Measurements from ENCODE around the gene NUDT21. TPM values are rescaled to one million over a fixed set of nuclear protein-coding genes. Genes with fewer than 3 reads are reported as not detected.
"Not testable (repeated sequence)": the region's sequence is repeated elsewhere in the genome, so short reads cannot be mapped to it uniquely, and the experiment has no call there.

The NUDT21 gene
- total RNA-seq, 2 donors from 2014 or later = 43.5 to 52.3 TPM

- TF ChIP-seq CTCF (IDR thresholded peaks at IDR 0.05) = no peak
- Histone ChIP-seq H3K36me3 (peaks cover 37% of the 10 kb centered on the region), H3K27me3 (replicated peaks; ENCODE audit: insufficient read depth) (no peaks in the 10 kb centered on the region), H3K4me1 (ENCODE audit: control insufficient read depth in 1 of 2, low read depth in 2 of 2) (no peaks in the 10 kb centered on the region), H3K9me3 (no peaks in the 10 kb centered on the region), H3K4me3 (no peak overlapping the region), H3K27ac (no peak overlapping the region)
- ATAC-seq (ENCODE audit: insufficient number of reproducible peaks, low FRiP score, low read depth) (no peak), DNase-seq (ENCODE audit: low spot score) (no peak)
Observed at GRCh38 chr16:56401482-56401881, 49.6 kb downstream of the NUDT21 start.

GRCh38 chr16:56400458-56400857 lies 50.7 kb downstream of the NUDT21 start:
- Histone ChIP-seq H3K27ac (no peak overlapping the region), H3K4me1 (ENCODE audit: control insufficient read depth in 1 of 2, low read depth in 2 of 2) (no peaks in the 10 kb centered on the region), H3K36me3 (peaks cover 37% of the 10 kb centered on the region), H3K27me3 (replicated peaks; ENCODE audit: insufficient read depth) (no peaks in the 10 kb centered on the region), H3K4me3 (no peak overlapping the region), H3K9me3 (no peaks in the 10 kb centered on the region)
- no peak for TF ChIP-seq CTCF (IDR thresholded peaks at IDR 0.05)
- DNase-seq (ENCODE audit: low spot score) (no peak), ATAC-seq (ENCODE audit: insufficient number of reproducible peaks, low FRiP score, low read depth) (no peak)

GRCh38 chr16:56399486-56399885 lies 51.6 kb downstream of the NUDT21 start:
- ATAC-seq (ENCODE audit: insufficient number of reproducible peaks, low FRiP score, low read depth) = no peak
- DNase-seq (ENCODE audit: low spot score) = no peak
- H3K36me3 ChIP-seq = peaks cover 31% of the 10 kb centered on the region

GRCh38 chr16:56399047-56399446 lies 52.1 kb downstream of the NUDT21 start:
- no peak for ATAC-seq (ENCODE audit: insufficient number of reproducible peaks, low FRiP score, low read depth)
- no peak for TF ChIP-seq CTCF (IDR thresholded peaks at IDR 0.05)
- H3K36me3 ChIP-seq = peaks cover 27% of the 10 kb centered on the region

More at GRCh38 chr16:56399486-56399885, 51.6 kb downstream of the NUDT21 start:
- Histone ChIP-seq H3K4me1 (ENCODE audit: control insufficient read depth in 1 of 2, low read depth in 2 of 2) (no peaks in the 10 kb centered on the region), H3K9me3 (no peaks in the 10 kb centered on the region), H3K27me3 (replicated peaks; ENCODE audit: insufficient read depth) (no peaks in the 10 kb centered on the region), H3K27ac (no peak overlapping the region), H3K4me3 (no peak overlapping the region)
- no peak for TF ChIP-seq CTCF (IDR thresholded peaks at IDR 0.05)

GRCh38 chr16:56396724-56397123 lies 54.4 kb downstream of the NUDT21 start:
- peaks cover 16% of the 10 kb centered on the region for H3K36me3 ChIP-seq
- not testable (repeated sequence) for H3K9me3 ChIP-seq; ATAC-seq (ENCODE audit: insufficient number of reproducible peaks, low FRiP score, low read depth); DNase-seq (ENCODE audit: low spot score); H3K27me3 ChIP-seq (replicated peaks; ENCODE audit: insufficient read depth); H3K27ac ChIP-seq; H3K4me1 ChIP-seq (ENCODE audit: control insufficient read depth in 1 of 2, low read depth in 2 of 2); H3K4me3 ChIP-seq

More at GRCh38 chr16:56399047-56399446, 52.1 kb downstream of the NUDT21 start:
- H3K27me3 ChIP-seq (replicated peaks; ENCODE audit: insufficient read depth) = no peaks in the 10 kb centered on the region
- no peaks in the 10 kb centered on the region for H3K9me3 ChIP-seq
- no peak for DNase-seq (ENCODE audit: low spot score)
- no peak overlapping the region for H3K4me3 ChIP-seq
- no peaks in the 10 kb centered on the region for H3K4me1 ChIP-seq (ENCODE audit: control insufficient read depth in 1 of 2, low read depth in 2 of 2)
- no peak overlapping the region for H3K27ac ChIP-seq

- no peak for DNase-seq (ENCODE audit: low spot score)
- H3K36me3 ChIP-seq = peaks cover 35% of the 10 kb centered on the region
- ATAC-seq (ENCODE audit: insufficient number of reproducible peaks, low FRiP score, low read depth) = no peak
- H3K27me3 ChIP-seq (replicated peaks; ENCODE audit: insufficient read depth) = no peaks in the 10 kb centered on the region
- no peak overlapping the region for H3K4me3 ChIP-seq
- H3K9me3 ChIP-seq = no peaks in the 10 kb centered on the region
- H3K27ac ChIP-seq = no peak overlapping the region
- no peak for TF ChIP-seq CTCF (IDR thresholded peaks at IDR 0.05)
- no peaks in the 10 kb centered on the region for H3K4me1 ChIP-seq (ENCODE audit: control insufficient read depth in 1 of 2, low read depth in 2 of 2)
Observed at GRCh38 chr16:56389554-56389953, 61.6 kb downstream of the NUDT21 start.

All from thoracic aorta (tissue), 2 donors.